ENCODE results near the gene CCDC34. TPM values are rescaled to one million over a fixed set of nuclear protein-coding genes. Genes with fewer than 3 reads are reported as not detected.
"Not testable (repeated sequence)": the region's sequence is repeated elsewhere in the genome, so short reads cannot be mapped to it uniquely, and the experiment has no call there.

Gene CCDC34
- polyA plus RNA-seq, 2 donors: 7.0 to 7.8 TPM

GRCh38 chr11:27354359-27354965 lies 8.6 kb downstream of the CCDC34 start:
- H3K9me3 ChIP-seq (ENCODE audit: control insufficient read depth in 2 of 2, insufficient read depth in 1 of 2, low read depth in 1 of 2, low read length in 1 of 2): no peaks in the 10 kb centered on the region
- 79 to 82% methylated on average over 5 of the region's 5 CpGs for WGBS, 2 donors
- H3K27me3 ChIP-seq (ENCODE audit: control insufficient read depth in 1 of 2, insufficient read depth in 2 of 2, low read length in 2 of 2): no peaks in the 10 kb centered on the region
- no peaks in the 10 kb centered on the region for H3K36me3 ChIP-seq (ENCODE audit: control insufficient read depth in 2 of 2, insufficient read depth in 2 of 2, low read length in 1 of 2)
- H3K4me3 ChIP-seq (ENCODE audit: low read depth in 1 of 2, low read length in 2 of 2): no peak overlapping the region
- H3K27ac ChIP-seq (ENCODE audit: low read depth in 2 of 2, low read length in 1 of 2): no peak overlapping the region
- H3K4me1 ChIP-seq (ENCODE audit: control insufficient read depth in 2 of 2, insufficient read depth in 2 of 2, low read length in 1 of 2): no peaks in the 10 kb centered on the region

GRCh38 chr11:27353593-27354358 lies 9.2 kb downstream of the CCDC34 start:
- Histone ChIP-seq H3K9me3 (ENCODE audit: control insufficient read depth in 2 of 2, insufficient read depth in 1 of 2, low read depth in 1 of 2, low read length in 1 of 2) (no peaks in the 10 kb centered on the region), H3K4me1 (ENCODE audit: control insufficient read depth in 2 of 2, insufficient read depth in 2 of 2, low read length in 1 of 2) (no peaks in the 10 kb centered on the region), H3K27ac (ENCODE audit: low read depth in 2 of 2, low read length in 1 of 2) (no peak overlapping the region), H3K36me3 (ENCODE audit: control insufficient read depth in 2 of 2, insufficient read depth in 2 of 2, low read length in 1 of 2) (no peaks in the 10 kb centered on the region), H3K27me3 (ENCODE audit: control insufficient read depth in 1 of 2, insufficient read depth in 2 of 2, low read length in 2 of 2) (no peaks in the 10 kb centered on the region), H3K4me3 (ENCODE audit: low read depth in 1 of 2, low read length in 2 of 2) (no peak overlapping the region)
- WGBS, 2 donors: 93 to 97% methylated on average over 2 of the region's 2 CpGs

- no peak overlapping the region for H3K27ac ChIP-seq (ENCODE audit: low read depth in 2 of 2, low read length in 1 of 2)
- H3K4me1 ChIP-seq (ENCODE audit: control insufficient read depth in 2 of 2, insufficient read depth in 2 of 2, low read length in 1 of 2): no peaks in the 10 kb centered on the region
- 93 to 95% methylated on average over 2 of the region's 2 CpGs for WGBS, 2 donors
- no peak overlapping the region for H3K4me3 ChIP-seq (ENCODE audit: low read depth in 1 of 2, low read length in 2 of 2)
- H3K9me3 ChIP-seq (ENCODE audit: control insufficient read depth in 2 of 2, insufficient read depth in 1 of 2, low read depth in 1 of 2, low read length in 1 of 2): no peaks in the 10 kb centered on the region
- H3K27me3 ChIP-seq (ENCODE audit: control insufficient read depth in 1 of 2, insufficient read depth in 2 of 2, low read length in 2 of 2): no peaks in the 10 kb centered on the region
- H3K36me3 ChIP-seq (ENCODE audit: control insufficient read depth in 2 of 2, insufficient read depth in 2 of 2, low read length in 1 of 2): no peaks in the 10 kb centered on the region
Measured at GRCh38 chr11:27352781-27353180, 10.2 kb downstream of the CCDC34 start.

GRCh38 chr11:27350511-27350910 lies 12.5 kb downstream of the CCDC34 start:
- Histone ChIP-seq H3K9me3 (ENCODE audit: control insufficient read depth in 2 of 2, insufficient read depth in 1 of 2, low read depth in 1 of 2, low read length in 1 of 2) (no peaks in the 10 kb centered on the region), H3K27ac (ENCODE audit: low read depth in 2 of 2, low read length in 1 of 2) (no peak overlapping the region), H3K4me3 (ENCODE audit: low read depth in 1 of 2, low read length in 2 of 2) (no peak overlapping the region), H3K36me3 (ENCODE audit: control insufficient read depth in 2 of 2, insufficient read depth in 2 of 2, low read length in 1 of 2) (no peaks in the 10 kb centered on the region), H3K4me1 (ENCODE audit: control insufficient read depth in 2 of 2, insufficient read depth in 2 of 2, low read length in 1 of 2) (no peaks in the 10 kb centered on the region), H3K27me3 (ENCODE audit: control insufficient read depth in 1 of 2, insufficient read depth in 2 of 2, low read length in 2 of 2) (no peaks in the 10 kb centered on the region)

GRCh38 chr11:27349919-27350318 lies 13.1 kb downstream of the CCDC34 start:
- H3K9me3 ChIP-seq (ENCODE audit: control insufficient read depth in 2 of 2, insufficient read depth in 1 of 2, low read depth in 1 of 2, low read length in 1 of 2): no peaks in the 10 kb centered on the region
- H3K27ac ChIP-seq (ENCODE audit: low read depth in 2 of 2, low read length in 1 of 2): no peak overlapping the region
- H3K27me3 ChIP-seq (ENCODE audit: control insufficient read depth in 1 of 2, insufficient read depth in 2 of 2, low read length in 2 of 2): no peaks in the 10 kb centered on the region
- no peak overlapping the region for H3K4me3 ChIP-seq (ENCODE audit: low read depth in 1 of 2, low read length in 2 of 2)
- no peaks in the 10 kb centered on the region for H3K4me1 ChIP-seq (ENCODE audit: control insufficient read depth in 2 of 2, insufficient read depth in 2 of 2, low read length in 1 of 2)
- no peaks in the 10 kb centered on the region for H3K36me3 ChIP-seq (ENCODE audit: control insufficient read depth in 2 of 2, insufficient read depth in 2 of 2, low read length in 1 of 2)
- 87 to 97% methylated on average over 2 of the region's 2 CpGs for WGBS, 2 donors

DNA sequence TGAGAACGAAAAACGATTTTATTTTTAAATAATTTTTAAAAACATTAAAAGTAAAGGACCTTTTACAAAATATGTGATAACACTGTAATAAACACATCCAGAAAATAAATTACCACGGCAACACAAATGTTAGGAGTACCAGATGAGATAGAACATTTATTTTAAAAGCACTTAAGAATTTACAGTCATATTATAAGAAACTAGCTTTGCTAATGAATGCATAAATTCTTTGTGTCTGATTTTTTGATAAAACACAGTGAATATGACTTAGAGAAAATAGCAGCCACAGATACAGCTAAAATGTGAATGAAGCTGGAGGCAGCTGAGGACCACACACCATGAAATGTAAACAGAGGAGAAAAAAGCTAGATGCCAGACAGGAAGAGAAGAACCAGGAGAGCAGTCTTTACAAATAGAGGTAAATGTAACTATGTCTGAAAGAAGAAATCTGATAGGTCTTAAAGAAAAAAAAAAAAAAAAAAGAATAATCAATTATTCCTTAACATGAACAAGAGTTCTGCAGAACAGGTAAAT lies 14.6 kb downstream of the CCDC34 start:
- H3K36me3 ChIP-seq (ENCODE audit: control insufficient read depth in 2 of 2, insufficient read depth in 2 of 2, low read length in 1 of 2): no peaks in the 10 kb centered on the region
- H3K27ac ChIP-seq (ENCODE audit: low read depth in 2 of 2, low read length in 1 of 2): no peak overlapping the region
- H3K4me3 ChIP-seq (ENCODE audit: low read depth in 1 of 2, low read length in 2 of 2): no peak overlapping the region
- no peaks in the 10 kb centered on the region for H3K9me3 ChIP-seq (ENCODE audit: control insufficient read depth in 2 of 2, insufficient read depth in 1 of 2, low read depth in 1 of 2, low read length in 1 of 2)
- no peaks in the 10 kb centered on the region for H3K4me1 ChIP-seq (ENCODE audit: control insufficient read depth in 2 of 2, insufficient read depth in 2 of 2, low read length in 1 of 2)
- 27 to 42% methylated on average over 3 of the region's 3 CpGs for WGBS, 2 donors
- no peaks in the 10 kb centered on the region for H3K27me3 ChIP-seq (ENCODE audit: control insufficient read depth in 1 of 2, insufficient read depth in 2 of 2, low read length in 2 of 2)

- no peak overlapping the region for H3K4me3 ChIP-seq (ENCODE audit: low read depth in 1 of 2, low read length in 2 of 2)
- no peaks in the 10 kb centered on the region for H3K9me3 ChIP-seq (ENCODE audit: control insufficient read depth in 2 of 2, insufficient read depth in 1 of 2, low read depth in 1 of 2, low read length in 1 of 2)
- H3K4me1 ChIP-seq (ENCODE audit: control insufficient read depth in 2 of 2, insufficient read depth in 2 of 2, low read length in 1 of 2): no peaks in the 10 kb centered on the region
- WGBS, 2 donors: 45 to 50% methylated on average over 5 of the region's 5 CpGs
- H3K27ac ChIP-seq (ENCODE audit: low read depth in 2 of 2, low read length in 1 of 2): no peak overlapping the region
- no peaks in the 10 kb centered on the region for H3K27me3 ChIP-seq (ENCODE audit: control insufficient read depth in 1 of 2, insufficient read depth in 2 of 2, low read length in 2 of 2)
- no peaks in the 10 kb centered on the region for H3K36me3 ChIP-seq (ENCODE audit: control insufficient read depth in 2 of 2, insufficient read depth in 2 of 2, low read length in 1 of 2)
Measured at GRCh38 chr11:27347359-27348339, 15.4 kb downstream of the CCDC34 start.

DNA sequence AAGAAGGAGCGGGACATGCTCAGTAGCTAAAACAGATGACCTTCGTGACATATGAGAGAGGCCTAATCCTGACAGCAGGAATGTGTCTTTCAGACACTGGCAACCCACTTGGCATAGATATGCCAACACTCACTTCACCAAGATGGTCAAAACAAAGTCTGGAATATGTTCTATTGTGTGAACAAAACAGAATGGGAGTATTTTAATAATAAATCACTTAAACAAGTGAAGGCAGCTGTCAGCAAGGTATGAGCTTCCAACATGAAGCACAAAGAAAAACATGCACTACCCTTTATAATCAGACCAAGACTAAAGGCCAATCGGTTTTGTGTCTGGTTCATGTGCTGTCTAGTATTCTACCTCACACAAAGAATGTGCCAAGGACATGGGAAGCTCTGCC lies 23.1 kb downstream of the CCDC34 start:
- H3K4me3 ChIP-seq (ENCODE audit: low read depth in 1 of 2, low read length in 2 of 2): no peak overlapping the region
- H3K27me3 ChIP-seq (ENCODE audit: control insufficient read depth in 1 of 2, insufficient read depth in 2 of 2, low read length in 2 of 2): no peaks in the 10 kb centered on the region
- no peaks in the 10 kb centered on the region for H3K36me3 ChIP-seq (ENCODE audit: control insufficient read depth in 2 of 2, insufficient read depth in 2 of 2, low read length in 1 of 2)
- no peaks in the 10 kb centered on the region for H3K9me3 ChIP-seq (ENCODE audit: control insufficient read depth in 2 of 2, insufficient read depth in 1 of 2, low read depth in 1 of 2, low read length in 1 of 2)
- H3K27ac ChIP-seq (ENCODE audit: low read depth in 2 of 2, low read length in 1 of 2): no peak overlapping the region
- 82 to 84% methylated on average over 3 of the region's 3 CpGs for WGBS, 2 donors
- H3K4me1 ChIP-seq (ENCODE audit: control insufficient read depth in 2 of 2, insufficient read depth in 2 of 2, low read length in 1 of 2): no peaks in the 10 kb centered on the region

DNA sequence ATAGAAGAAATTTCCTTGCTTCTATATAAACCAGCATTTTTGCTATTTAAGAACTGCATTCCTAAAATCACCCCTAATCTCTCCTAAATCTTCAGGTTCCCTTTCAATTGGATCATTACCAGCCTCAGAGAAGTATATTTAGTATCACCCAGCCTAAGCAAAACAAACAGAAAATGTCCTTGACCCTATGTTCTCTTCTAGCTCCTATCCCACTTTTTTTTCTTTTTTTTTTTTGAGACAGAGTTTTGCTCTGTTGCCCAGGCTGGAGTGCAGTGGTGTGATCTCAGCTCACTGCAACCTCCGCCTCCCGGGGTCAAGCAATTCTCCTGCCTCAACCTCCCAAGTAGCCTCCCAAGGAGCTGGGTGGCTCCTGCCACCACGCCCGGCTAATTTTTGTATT lies 28.3 kb downstream of the CCDC34 start:
- H3K36me3 ChIP-seq (ENCODE audit: control insufficient read depth in 2 of 2, insufficient read depth in 2 of 2, low read length in 1 of 2); H3K27ac ChIP-seq (ENCODE audit: low read depth in 2 of 2, low read length in 1 of 2); H3K9me3 ChIP-seq (ENCODE audit: control insufficient read depth in 2 of 2, insufficient read depth in 1 of 2, low read depth in 1 of 2, low read length in 1 of 2); H3K4me3 ChIP-seq (ENCODE audit: low read depth in 1 of 2, low read length in 2 of 2); H3K4me1 ChIP-seq (ENCODE audit: control insufficient read depth in 2 of 2, insufficient read depth in 2 of 2, low read length in 1 of 2); H3K27me3 ChIP-seq (ENCODE audit: control insufficient read depth in 1 of 2, insufficient read depth in 2 of 2, low read length in 2 of 2): not testable (repeated sequence)
- 95 to 96% methylated on average over 4 of the region's 4 CpGs for WGBS, 2 donors

All from esophagus (tissue), 2 donors.